Measurements from ENCODE around the gene EIF2D. TPM values are rescaled to one million over a fixed set of nuclear protein-coding genes. Genes with fewer than 3 reads are reported as not detected.

The EIF2D gene
- total RNA-seq, 1 experiment from 2014 or later = 72.1 TPM

- H3K9me3 ChIP-seq = no peaks in the 10 kb centered on the region
- DNase-seq = no peak
- H3K4me3 ChIP-seq = no peak overlapping the region
- no peaks in the 10 kb centered on the region for H3K27me3 ChIP-seq
- H3K36me3 ChIP-seq = peaks cover 81% of the 10 kb centered on the region
Measured at GRCh38 chr1:206596319-206596666, 16.0 kb downstream of the EIF2D start.

GRCh38 chr1:206595581-206596318 lies 16.5 kb downstream of the EIF2D start:
- Histone ChIP-seq H3K4me3 (no peak overlapping the region), H3K36me3 (peaks cover 81% of the 10 kb centered on the region), H3K9me3 (no peaks in the 10 kb centered on the region), H3K27me3 (no peaks in the 10 kb centered on the region)
- no peak for DNase-seq

GRCh38 chr1:206593351-206593925 lies 18.8 kb downstream of the EIF2D start:
- H3K9me3 ChIP-seq = no peaks in the 10 kb centered on the region
- peaks cover 72% of the 10 kb centered on the region for H3K36me3 ChIP-seq
- DNase-seq = no peak

GRCh38 chr1:206591696-206592095 lies 20.6 kb downstream of the EIF2D start:
- peaks cover 58% of the 10 kb centered on the region for H3K36me3 ChIP-seq
- no peaks in the 10 kb centered on the region for H3K27me3 ChIP-seq
- no peaks in the 10 kb centered on the region for H3K9me3 ChIP-seq
- no peak for DNase-seq
- H3K4me3 ChIP-seq = no peak overlapping the region

More at GRCh38 chr1:206593351-206593925, 18.8 kb downstream of the EIF2D start:
- H3K4me3 ChIP-seq = no peak overlapping the region
- no peaks in the 10 kb centered on the region for H3K27me3 ChIP-seq

GRCh38 chr1:206591226-206591625 lies 21.0 kb downstream of the EIF2D start:
- DNase-seq = no peak
- Histone ChIP-seq H3K36me3 (peaks cover 56% of the 10 kb centered on the region), H3K4me3 (no peak overlapping the region), H3K27me3 (no peaks in the 10 kb centered on the region), H3K9me3 (no peaks in the 10 kb centered on the region)

GRCh38 chr1:206590025-206590758 lies 22.1 kb downstream of the EIF2D start:
- Histone ChIP-seq H3K4me3 (no peak overlapping the region), H3K27me3 (no peaks in the 10 kb centered on the region), H3K9me3 (no peaks in the 10 kb centered on the region), H3K36me3 (peaks cover 46% of the 10 kb centered on the region)
- no peak for DNase-seq

GRCh38 chr1:206589206-206589605 lies 23.1 kb downstream of the EIF2D start:
- DNase-seq = peak; percentile 36
- H3K27me3 ChIP-seq = no peaks in the 10 kb centered on the region
- no peak overlapping the region for H3K4me3 ChIP-seq
- H3K36me3 ChIP-seq = peaks cover 36% of the 10 kb centered on the region
- H3K9me3 ChIP-seq = no peaks in the 10 kb centered on the region

- Histone ChIP-seq H3K27me3 (no peaks in the 10 kb centered on the region), H3K4me3 (no peak overlapping the region), H3K9me3 (no peaks in the 10 kb centered on the region), H3K36me3 (peaks cover 29% of the 10 kb centered on the region)
- no peak for DNase-seq
Measured at GRCh38 chr1:206588492-206588891, 23.8 kb downstream of the EIF2D start.

GRCh38 chr1:206587904-206588303 lies 24.4 kb downstream of the EIF2D start:
- Histone ChIP-seq H3K36me3 (peaks cover 28% of the 10 kb centered on the region), H3K4me3 (no peak overlapping the region), H3K9me3 (no peaks in the 10 kb centered on the region), H3K27me3 (no peaks in the 10 kb centered on the region)
- no peak for DNase-seq

- no peaks in the 10 kb centered on the region for H3K27me3 ChIP-seq
- DNase-seq = no peak
- no peaks in the 10 kb centered on the region for H3K9me3 ChIP-seq
- peaks cover 17% of the 10 kb centered on the region for H3K36me3 ChIP-seq
- H3K4me3 ChIP-seq = no peak overlapping the region
Measured at GRCh38 chr1:206586501-206587445, 25.5 kb downstream of the EIF2D start.

- H3K27me3 ChIP-seq = no peaks in the 10 kb centered on the region
- DNase-seq = no peak
Measured at GRCh38 chr1:206584683-206585082, 27.6 kb downstream of the EIF2D start.

GRCh38 chr1:206583707-206584648 lies 28.3 kb downstream of the EIF2D start:
- Histone ChIP-seq H3K27me3 (no peaks in the 10 kb centered on the region), H3K9me3 (no peaks in the 10 kb centered on the region), H3K4me3 (no peak overlapping the region), H3K36me3 (no peaks in the 10 kb centered on the region; the same call in 1 of the 2 replicates)
- peak; percentile 61 for DNase-seq

More at GRCh38 chr1:206584683-206585082, 27.6 kb downstream of the EIF2D start:
- Histone ChIP-seq H3K36me3 (peaks cover 1% of the 10 kb centered on the region), H3K9me3 (no peaks in the 10 kb centered on the region), H3K4me3 (no peak overlapping the region)

GRCh38 chr1:206582971-206583706 lies 29.1 kb downstream of the EIF2D start:
- Histone ChIP-seq H3K36me3 (no peaks in the 10 kb centered on the region), H3K4me3 (no peak overlapping the region), H3K9me3 (no peaks in the 10 kb centered on the region), H3K27me3 (no peaks in the 10 kb centered on the region)
- no peak for DNase-seq

- H3K4me3 ChIP-seq = no peak overlapping the region
- H3K9me3 ChIP-seq = no peaks in the 10 kb centered on the region
- DNase-seq = no peak
- H3K27me3 ChIP-seq = no peaks in the 10 kb centered on the region
- no peaks in the 10 kb centered on the region for H3K36me3 ChIP-seq
Measured at GRCh38 chr1:206582537-206582936, 29.7 kb downstream of the EIF2D start.

- no peaks in the 10 kb centered on the region for H3K9me3 ChIP-seq
- no peak for DNase-seq
- no peak overlapping the region for H3K4me3 ChIP-seq
- H3K27me3 ChIP-seq = no peaks in the 10 kb centered on the region
- no peaks in the 10 kb centered on the region for H3K36me3 ChIP-seq
Measured at GRCh38 chr1:206581571-206581981, 30.7 kb downstream of the EIF2D start.
